ENCODE results near the gene ASB7.

GRCh38 chr15:100612539-100612938, 10.2 kb downstream of the ASB7 start:
- TF ChIP-seq CTCF (IDR thresholded peaks at IDR 0.05) (no peak), POLR2A (IDR thresholded peaks at IDR 0.05) (no peak)

Data from suprapubic skin (tissue), 3 donors.